Stimulated activated CD4-positive, alpha-beta T cell treated with anti-CD3 and anti-CD28 coated beads, TNF-alpha, amount 100 ng/mL, for 48 hours (primary cell): ENCODE results near the gene DIAPH3.

Source experiments
- DNase-seq, 3 donors: peaks; one replicate each; pipeline ENCODE4 v3.0.0-alpha.2; 2020; ENCODE audit warnings: low read depth in 3 of 3

DIAPH3 gene

GRCh38 chr13:59674616-59675015, 489.1 kb downstream of the DIAPH3 start:
- no peak for DNase-seq

- no peak for DNase-seq
These were observed 490.4 kb downstream of the DIAPH3 start for GRCh38 chr13:59673286-59673685.

GRCh38 chr13:59672445-59672844, 491.3 kb downstream of the DIAPH3 start:
- DNase-seq, result no peak

- DNase-seq, result no peak
These were observed 491.8 kb downstream of the DIAPH3 start for GRCh38 chr13:59671881-59672280.

GRCh38 chr13:59666504-59666903, 497.2 kb downstream of the DIAPH3 start:
- DNase-seq, result no peak

GRCh38 chr13:59665732-59666131, 498.0 kb downstream of the DIAPH3 start:
- DNase-seq, result no peak

- DNase-seq, result no peak
These were observed 498.5 kb downstream of the DIAPH3 start for GRCh38 chr13:59665184-59665583.

- DNase-seq, result no peak
These were observed 499.1 kb downstream of the DIAPH3 start for GRCh38 chr13:59664586-59664985.

- DNase-seq, result no peak
These were observed 500.0 kb downstream of the DIAPH3 start for GRCh38 chr13:59663707-59664106.

GRCh38 chr13:59660582-59660981, 503.1 kb downstream of the DIAPH3 start:
- no peak for DNase-seq

GRCh38 chr13:59659981-59660380, 503.7 kb downstream of the DIAPH3 start:
- no peak for DNase-seq

GRCh38 chr13:59658738-59659330, 504.9 kb downstream of the DIAPH3 start:
- DNase-seq, result no peak

GRCh38 chr13:59658027-59658737, 505.5 kb downstream of the DIAPH3 start:
- no peak for DNase-seq

- DNase-seq, result no peak
These were observed 509.8 kb downstream of the DIAPH3 start for GRCh38 chr13:59653916-59654315.

GRCh38 chr13:59651479-59651878, 512.2 kb downstream of the DIAPH3 start:
- DNase-seq, result no peak

GRCh38 chr13:59643906-59644626, 519.7 kb downstream of the DIAPH3 start:
- DNase-seq, result no peak

- no peak for DNase-seq
These were observed 520.3 kb downstream of the DIAPH3 start for GRCh38 chr13:59643364-59643841.

GRCh38 chr13:59641817-59642216, 521.9 kb downstream of the DIAPH3 start:
- no peak for DNase-seq

- no peak for DNase-seq
These were observed 522.5 kb downstream of the DIAPH3 start for GRCh38 chr13:59641261-59641660.

- DNase-seq, result no peak
These were observed 525.3 kb downstream of the DIAPH3 start for GRCh38 chr13:59638404-59638803.

GRCh38 chr13:59635589-59635988, 528.1 kb downstream of the DIAPH3 start:
- DNase-seq, result no peak

- no peak for DNase-seq
These were observed 530.4 kb downstream of the DIAPH3 start for GRCh38 chr13:59633290-59633689.

GRCh38 chr13:59631271-59631670, 532.5 kb downstream of the DIAPH3 start:
- DNase-seq, result no peak
